HG03108 (cell line): Measurements from ENCODE around the gene SPATS2.

Experiments used
- ATAC-seq: cut with Tn5 transposase; IDR thresholded peaks from one replicate; pipeline ENCODE4 v1.9.1; 2021; ENCODE audit warnings: moderate library complexity; ENCODE audit not compliant: unreplicated experiment

The SPATS2 gene

DNA sequence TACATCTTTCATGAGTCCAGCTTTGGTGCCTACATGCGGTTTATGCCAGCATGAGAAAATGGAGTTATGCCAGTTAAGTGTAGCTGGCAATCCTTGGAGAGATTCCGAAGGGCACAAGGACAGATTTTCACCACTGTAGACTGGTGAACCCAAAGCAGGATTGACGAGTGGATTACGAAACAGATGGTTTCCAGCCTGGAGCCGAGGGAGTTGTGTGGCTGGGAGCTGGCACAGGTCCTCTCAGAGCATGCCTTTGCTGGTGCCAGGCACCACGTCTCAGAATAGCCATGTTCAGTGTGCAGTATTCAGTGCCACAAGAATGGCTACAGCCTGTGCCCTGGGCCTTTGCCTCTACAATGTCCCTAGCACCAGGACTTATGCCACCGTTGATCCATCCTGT, 184.8 kb downstream of the SPATS2 start:
- no peak for ATAC-seq

DNA sequence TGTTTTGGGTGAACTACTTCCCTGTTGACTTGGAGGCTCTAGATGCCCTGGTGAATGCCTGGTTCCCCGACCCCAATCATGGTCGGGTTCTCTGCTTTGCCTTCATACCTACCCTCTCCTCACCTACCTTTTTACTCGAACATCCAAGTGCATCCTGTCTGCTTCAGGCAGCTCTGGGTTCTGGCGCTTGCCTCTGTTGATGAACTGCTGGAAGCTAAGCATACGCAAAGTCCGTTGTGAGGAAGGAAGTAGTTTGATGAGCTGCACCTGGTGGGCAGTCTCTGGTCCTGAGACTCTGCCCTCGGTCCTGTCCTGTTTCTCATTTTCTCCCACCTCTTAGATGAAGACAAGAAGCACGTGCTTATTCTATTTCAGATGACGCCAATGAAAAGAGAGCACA, 185.2 kb downstream of the SPATS2 start:
- ATAC-seq, result no peak

DNA sequence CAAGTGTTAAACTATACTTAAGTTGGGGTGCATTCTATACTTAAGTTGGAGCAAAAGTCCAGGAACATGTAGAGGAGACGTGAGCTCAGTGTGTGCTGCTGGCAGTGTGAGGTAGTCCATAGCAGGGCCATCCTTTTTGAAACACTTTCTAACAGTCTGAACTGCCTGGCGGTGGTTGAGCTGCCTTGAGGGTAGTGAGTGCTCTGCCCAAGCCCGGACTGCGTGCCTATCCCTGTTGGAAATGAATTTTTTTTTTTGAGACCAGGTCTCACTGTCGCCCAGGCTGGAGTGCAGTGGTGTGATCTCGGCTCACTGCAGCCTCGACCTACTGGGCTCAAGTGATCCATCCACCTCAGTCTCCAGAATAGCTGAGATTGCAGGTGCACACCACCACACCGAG, 185.6 kb downstream of the SPATS2 start:
- no peak for ATAC-seq

DNA sequence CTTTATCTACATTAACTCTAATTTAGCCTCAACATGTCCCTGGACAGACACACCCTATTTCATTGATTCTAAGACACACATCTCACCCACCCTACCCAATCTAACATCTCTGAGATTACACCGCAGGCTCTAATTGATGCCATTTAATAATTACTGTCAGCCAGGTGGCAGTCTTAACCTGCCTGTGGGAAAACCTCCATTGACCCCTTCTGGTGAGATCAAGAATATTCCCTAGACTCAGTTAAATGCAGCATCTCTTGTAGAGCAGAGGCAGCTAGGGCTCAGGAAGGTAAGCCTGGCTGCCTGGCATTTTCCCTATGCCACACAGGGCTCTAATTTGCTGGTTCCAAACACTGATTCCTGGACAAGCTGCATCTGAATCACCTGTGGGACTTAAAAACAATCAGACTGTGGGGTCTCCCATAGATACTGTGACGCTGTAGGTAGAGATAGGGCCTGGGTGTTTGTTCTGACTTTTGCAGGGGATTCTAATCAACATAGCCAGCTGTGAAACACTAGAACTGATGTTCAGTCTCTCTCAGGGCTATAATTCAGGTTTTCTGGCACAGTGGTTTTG, 186.3 kb downstream of the SPATS2 start:
- ATAC-seq, result no peak

DNA sequence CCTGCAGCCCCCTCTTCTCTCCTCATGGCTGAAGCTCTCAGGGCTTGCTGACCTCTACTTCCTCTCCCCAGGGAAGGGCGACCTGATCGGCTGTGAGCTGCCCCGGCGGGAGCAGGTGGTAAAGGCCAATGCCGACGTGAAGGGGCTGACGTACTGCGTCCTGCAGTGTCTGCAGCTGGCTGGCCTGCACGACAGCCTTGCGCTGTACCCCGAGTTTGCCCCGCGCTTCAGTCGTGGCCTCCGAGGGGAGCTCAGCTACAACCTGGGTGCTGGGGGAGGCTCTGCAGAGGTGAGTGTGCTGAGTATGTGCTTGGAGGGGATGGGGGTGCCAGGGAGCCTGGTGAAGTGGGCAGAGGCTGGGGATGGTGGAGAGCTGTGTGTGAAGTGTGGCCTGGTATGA, 187.0 kb downstream of the SPATS2 start:
- no peak for ATAC-seq

DNA sequence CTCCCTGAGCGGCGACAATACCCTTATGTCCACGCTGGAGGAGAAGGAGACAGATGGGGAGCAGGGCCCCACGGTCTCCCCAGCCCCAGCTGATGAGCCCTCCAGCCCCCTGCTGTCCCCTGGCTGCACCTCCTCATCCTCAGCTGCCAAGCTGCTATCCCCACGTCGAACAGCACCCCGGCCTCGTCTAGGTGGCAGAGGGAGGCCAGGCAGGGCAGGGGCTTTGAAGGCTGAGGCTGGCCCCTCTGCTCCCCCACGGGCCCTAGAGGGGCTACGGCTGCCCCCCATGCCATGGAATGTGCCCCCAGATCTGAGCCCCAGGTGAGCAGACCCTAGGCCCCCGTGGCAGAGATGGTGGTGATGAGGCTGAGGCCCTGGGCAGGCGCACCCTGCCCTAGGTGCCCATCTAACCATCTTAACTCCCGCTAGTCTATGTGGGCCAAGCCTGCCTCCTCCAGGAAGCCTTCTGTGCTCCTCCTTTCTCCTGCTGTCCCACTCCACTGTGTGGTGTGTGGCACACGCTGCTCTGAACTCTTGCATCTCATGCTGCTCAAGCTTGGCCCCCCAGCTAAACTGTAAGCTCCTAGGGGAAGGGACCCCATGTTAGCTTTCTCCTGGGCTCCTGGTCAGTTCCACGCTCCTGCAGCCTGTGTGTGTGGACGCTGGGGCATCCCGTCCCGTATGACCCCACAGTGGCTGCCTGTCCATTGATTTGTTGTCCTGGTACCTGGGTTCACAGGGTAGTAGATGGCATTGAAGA, 188.5 kb downstream of the SPATS2 start:
- no peak for ATAC-seq

DNA sequence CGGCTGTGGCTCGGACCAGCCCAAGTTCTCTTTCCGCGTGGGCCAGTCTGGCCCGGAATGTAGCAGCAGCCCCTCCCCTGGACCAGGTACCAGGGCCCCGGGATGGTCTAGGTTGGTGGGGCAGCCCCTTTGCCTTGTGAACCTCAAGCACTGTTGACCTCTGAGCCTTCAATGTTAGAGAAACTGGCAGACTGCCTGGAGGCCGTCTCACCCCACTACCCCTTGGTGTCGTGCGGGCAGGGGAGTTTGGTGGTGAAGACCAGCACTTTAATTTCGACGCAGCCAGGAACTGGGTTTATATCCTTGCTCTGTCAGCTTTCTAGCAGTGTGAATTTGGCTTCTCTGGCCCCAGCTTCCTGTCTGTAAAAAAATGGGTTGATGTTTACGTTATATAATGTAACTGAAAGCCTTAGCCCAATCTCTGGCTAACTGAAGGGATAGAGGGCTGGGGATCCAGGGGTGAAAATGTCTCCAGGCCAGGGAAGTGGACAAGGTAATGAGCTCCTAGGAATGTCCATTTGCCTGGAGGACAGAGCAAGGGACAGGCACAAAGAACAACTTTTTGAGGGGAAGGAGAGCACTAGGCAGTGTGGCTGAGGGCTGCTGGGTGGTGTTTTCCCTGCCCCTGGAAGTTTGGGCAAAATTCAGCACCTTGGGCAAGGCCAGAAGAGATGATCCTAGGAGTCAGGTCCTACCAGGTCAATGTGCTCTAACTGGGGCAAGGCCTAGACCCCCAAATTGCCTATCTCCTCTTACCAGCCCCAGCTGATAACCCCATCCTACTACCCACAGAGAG, 189.3 kb downstream of the SPATS2 start:
- no peak for ATAC-seq

DNA sequence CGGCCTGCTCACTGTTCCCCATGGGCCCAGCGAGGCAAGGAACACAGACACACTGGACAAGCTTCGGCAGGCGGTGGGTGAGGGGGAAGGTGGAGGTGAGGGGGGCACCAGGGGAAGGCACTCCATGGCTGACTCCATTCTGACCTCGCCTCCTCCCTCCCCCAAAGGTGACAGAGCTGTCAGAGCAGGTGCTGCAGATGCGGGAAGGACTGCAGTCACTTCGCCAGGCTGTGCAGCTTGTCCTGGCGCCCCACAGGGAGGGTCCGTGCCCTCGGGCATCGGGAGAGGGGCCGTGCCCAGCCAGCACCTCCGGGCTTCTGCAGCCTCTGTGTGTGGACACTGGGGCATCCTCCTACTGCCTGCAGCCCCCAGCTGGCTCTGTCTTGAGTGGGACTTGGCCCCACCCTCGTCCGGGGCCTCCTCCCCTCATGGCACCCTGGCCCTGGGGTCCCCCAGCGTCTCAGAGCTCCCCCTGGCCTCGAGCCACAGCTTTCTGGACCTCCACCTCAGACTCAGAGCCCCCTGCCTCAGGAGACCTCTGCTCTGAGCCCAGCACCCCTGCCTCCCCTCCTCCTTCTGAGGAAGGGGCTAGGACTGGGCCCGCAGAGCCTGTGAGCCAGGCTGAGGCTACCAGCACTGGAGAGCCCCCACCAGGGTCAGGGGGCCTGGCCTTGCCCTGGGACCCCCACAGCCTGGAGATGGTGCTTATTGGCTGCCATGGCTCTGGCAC, 190.1 kb downstream of the SPATS2 start:
- no peak for ATAC-seq

DNA sequence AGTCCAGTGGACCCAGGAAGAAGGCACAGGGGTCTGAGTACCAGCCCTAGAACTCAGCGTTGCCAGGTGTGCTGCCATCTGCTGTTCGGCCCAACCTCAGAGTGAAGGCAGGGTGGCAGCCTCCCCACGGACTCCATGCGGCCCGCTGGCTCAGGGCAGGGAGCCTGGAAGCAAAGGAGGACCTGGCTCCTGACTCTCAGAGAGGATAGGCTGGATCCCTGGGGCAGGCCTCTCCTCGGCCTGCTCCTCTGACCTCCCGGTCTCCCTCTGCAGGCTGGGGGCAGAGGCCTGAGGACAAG, 190.6 kb downstream of the SPATS2 start:
- no peak for ATAC-seq

DNA sequence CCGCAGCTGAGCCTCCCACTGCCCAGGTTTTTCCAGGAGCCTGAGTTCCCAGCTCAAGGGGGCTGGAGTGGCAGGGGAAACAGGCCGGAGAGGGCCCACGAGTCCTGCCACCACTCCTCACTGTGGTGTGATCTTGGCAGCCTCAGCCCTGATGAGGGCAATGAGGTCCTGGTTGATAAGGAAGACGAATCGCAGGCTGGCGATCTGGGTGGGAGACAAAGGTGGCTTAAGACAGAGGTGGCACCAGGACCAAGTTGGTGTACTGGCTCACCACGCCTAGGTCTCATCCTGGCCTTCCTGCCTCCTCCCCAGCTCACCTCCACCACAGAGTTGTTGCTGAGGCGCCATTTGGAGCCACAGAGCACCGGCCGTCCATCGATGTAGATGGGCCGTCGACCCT, 191.3 kb downstream of the SPATS2 start:
- no peak for ATAC-seq

DNA sequence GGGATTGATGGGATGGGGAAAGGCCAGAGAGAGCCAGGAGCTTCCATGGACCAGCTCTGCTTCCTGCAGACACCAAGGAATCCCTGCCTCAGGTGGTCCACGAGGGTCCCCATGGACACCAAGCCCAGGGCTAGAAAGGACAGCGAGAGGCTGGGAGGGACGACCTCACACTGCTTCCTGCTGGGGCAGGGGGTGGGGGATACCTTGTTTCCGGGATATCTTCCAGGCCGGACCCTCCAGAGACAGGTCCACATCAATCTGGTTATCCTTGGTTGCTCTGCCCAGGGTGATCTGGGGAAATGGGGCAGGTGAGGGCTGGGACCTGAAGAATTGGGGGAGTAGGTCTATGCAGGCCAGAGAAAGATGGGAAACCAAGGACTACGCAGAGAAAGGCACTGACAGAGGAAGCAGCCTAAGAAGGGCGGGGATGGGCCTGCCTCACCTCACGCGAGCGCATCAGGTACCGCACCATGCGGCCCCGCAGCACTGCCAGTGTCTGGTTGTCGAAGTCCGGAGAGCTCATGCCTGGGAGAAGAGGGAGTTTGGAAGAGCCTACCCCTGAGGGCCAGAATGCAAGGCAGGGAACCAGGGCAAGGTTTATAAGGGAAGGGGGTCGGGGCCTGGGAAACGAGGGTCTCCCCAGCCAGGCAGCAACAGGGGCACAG, 191.9 kb downstream of the SPATS2 start:
- ATAC-seq, result no peak

DNA sequence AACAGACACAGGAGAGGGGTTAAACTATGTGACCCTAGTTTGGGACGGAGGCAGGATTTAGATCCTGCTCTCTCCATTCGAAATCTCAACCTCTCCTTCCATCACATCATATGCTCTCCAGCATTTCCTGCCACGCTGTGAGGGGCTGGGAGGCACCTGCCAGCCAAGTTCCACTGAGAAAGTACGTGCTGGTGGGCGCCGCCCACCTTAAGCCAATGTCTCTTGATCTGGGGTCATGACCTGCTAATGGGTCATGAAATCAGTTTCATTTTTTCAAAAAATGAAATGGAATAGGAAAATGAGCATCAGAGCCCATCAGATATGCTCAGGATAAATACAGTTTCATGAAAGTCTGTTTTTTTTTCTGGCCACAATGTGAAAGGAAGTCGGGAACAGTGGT, 193.4 kb downstream of the SPATS2 start:
- no peak for ATAC-seq

DNA sequence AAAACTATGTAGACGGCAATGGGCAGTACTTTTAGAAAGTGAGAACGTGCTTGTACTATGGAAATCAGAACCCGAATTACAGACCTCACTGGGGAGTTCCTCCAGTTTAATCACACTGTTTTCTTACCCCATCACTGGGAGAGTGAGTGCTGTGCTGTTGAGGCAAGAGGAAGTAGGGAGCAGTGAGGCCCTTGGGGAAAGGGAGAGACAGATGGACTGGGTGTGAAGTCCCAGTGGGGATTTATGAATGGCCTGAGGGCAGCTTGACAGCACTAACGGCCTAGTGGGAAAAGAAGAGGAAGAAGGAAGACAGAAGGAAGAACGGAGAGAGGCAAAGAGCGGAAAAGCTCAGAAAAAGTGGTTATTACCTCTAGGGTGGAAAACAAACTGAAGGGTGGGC, 195.0 kb downstream of the SPATS2 start:
- ATAC-seq, result no peak

DNA sequence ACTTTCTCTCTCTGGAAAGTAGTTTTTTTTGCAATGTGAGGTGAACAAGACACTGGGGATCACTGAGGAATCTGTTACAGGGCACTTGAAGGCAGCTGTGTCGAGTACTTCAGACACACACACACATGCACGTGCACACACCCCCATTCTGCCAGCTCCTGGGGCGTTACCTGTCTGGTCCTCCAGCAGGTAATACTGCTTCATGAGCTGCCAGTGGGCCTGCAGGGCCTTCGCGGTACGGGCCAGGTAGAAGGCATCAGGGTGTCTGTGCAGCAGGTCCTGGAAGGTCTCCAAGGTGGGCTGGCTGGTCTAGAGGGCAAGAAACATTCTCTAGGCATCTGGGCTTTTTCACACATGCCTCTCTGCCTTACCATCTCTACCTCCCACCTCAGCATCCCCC, 195.6 kb downstream of the SPATS2 start:
- ATAC-seq, result no peak

DNA sequence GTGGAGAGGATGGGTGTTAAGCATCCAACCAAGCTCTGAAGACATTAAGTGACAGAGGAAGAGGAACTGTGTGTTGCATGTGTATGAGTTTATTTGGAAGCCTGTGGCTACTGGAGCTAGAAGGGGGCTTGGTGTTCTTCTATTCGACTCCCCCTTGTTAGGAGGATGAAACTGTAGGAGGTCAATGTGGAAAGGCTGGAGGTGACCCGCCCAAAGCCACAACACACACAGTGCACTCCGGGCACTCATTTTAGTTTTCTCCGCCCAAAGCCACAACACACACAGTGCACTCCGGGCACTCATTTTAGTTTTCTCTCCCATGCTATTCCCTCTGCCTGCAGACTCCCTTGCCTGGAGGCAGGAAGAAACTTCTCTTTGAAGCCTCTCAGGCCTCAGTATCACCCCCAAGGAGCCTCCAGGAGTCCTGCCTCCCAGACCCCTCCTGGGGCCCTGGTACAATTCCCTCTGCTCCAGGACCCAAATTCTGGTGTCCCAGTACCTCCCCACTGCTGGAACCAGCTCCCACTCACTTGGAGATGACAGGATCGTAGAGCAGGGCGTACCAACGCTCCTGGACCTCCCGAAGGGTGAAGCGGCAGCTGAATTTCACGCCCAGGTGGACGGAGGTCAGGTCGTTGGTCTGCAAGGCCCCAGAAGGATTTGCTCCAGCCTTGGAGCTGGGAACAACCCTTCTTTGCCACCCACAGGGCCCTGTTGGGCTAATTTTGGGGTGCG, 196.9 kb downstream of the SPATS2 start:
- ATAC-seq, result no peak

DNA sequence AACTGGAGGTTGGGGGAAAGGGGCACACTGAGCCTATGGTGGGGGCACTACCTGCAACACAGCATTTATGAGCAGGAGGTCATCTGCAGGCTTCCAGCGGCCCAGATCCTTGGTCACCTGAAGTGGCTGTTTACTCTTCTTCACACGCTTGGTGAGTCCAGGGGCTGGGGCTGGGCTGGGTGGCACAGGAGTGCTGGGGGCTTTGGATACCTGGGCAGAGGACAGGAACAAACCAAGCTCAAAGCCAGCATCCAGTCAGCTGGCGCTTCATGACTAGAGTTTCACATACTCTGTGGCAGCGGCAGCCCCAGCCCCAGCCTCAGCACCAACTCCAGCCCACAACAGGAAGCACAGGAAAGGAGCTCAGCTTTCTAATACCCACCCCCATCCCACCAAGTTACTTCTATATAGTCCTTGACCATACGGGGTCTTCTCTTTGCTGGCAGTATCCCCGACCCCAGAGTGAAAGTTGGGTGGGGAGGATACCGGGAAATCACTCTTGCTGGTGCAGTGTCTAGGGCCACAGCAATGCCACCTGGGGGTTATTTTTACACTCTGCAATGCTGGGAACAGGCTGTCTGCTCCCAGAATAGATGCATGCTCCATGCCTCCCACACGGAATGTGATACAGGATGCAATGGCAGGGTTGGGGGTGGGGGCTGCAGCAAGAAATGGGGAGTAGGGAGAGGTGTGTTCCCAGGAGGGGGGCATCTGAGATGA, 197.6 kb downstream of the SPATS2 start:
- ATAC-seq, result no peak

DNA sequence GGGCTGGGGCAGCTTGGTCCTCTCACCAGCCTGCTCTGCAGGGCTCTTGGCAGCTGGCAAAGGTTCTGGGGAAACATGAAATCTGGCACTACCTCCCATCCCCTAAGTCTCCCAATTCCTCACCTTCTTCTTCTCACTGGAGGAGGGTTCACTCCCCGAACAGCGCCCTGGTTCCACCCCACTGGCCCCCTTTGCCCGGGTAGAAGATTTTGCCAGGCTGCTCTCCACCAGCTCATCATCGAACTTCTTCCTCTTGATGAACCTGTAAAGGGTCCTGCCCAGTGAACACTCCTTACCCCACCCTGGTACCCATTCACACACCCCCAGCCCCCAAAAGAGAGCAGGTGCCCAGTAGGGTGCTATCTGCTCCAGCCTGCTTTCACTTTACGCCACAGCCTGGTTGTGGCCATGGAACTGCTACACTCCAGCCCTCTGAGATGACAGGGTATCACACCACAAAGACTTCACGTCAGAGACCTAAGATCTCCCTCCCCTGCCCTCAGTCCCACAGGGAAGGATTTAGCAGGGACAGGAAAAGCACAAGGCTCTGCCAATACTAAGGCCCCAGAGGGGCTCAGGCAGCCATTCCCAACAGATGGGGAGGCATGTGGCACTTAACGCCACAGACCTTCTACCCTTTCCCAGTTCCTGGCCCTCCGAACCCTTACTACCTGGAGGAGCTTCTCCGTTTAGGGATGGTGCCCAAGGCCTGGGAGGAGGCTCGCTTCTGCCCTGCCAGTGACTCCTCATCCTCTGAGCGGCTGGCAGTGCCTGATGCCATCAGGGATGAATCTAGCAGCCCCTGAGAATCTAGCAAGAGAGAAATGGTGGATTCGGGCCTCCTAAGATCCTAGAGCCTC, 198.4 kb downstream of the SPATS2 start:
- ATAC-seq, result no peak

DNA sequence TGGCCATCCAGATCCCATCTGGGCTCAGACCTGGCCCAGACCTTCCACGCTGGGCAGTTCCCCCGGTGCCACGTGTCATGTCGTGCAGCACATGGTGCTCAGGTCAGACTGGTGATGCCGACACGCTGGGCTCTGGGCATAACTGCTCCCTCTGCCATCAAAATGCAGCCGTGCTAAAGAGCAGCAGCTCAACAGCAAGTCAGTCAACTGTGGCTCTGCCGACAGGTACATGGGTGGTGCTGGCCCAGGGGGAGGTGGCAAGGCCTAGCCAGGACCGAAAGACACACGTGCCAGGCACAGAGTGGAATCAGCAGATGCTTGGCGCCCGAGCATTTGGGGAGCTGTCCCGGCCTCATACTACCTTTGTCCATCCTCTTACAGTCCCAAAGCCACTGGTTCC, 199.1 kb downstream of the SPATS2 start:
- no peak for ATAC-seq

DNA sequence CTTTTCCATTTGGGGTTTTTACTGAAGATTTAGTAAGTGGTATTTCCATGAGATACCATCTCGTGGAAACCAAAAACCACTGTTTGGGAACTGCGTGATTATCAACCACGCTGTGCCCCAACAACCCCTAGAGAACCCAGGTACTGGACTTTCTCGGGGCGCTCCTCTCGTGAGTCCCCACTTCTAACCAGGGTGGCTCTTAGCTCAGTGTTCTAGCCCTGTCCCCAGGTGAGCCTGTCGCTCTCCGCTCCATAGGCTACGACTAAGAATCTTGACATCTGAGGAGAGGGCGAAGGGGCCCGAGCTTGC, 200.0 kb downstream of the SPATS2 start:
- ATAC-seq, result no peak
